Spleen (tissue), 11 donors: Measurements from ENCODE around the gene TTLL6. TPM values are rescaled to one million over a fixed set of nuclear protein-coding genes. Genes with fewer than 3 reads are reported as not detected.

ENCODE experiments used
- DNase-seq: peaks from one replicate; pipeline ENCODE4 v3.0.0-alpha.2; 2020
- H3K27ac ChIP-seq, 8 donors: fragments of 200-600 bp; sonication (generic) in 7 of 8; 1 replicate in 4 of 8; 2 replicates in 4 of 8; pipeline versions ENCODE4 v1.5.0 to v1.8.0; 2016 to 2021; ENCODE audit warnings: inconsistent platforms in 4 of 8, mild to moderate bottlenecking in 4 of 8, moderate library complexity in 1 of 8
- H3K27me3 ChIP-seq, 7 donors: fragments of 200-600 bp; sonication (generic) in 6 of 7; replicated peaks in 1 of 7; 1 replicate in 4 of 7; 2 replicates in 3 of 7; pipeline versions ENCODE4 v1.5.0 to v1.8.0; 2016 to 2021; ENCODE audit warnings: inconsistent platforms in 3 of 7, mild to moderate bottlenecking in 1 of 7
- H3K36me3 ChIP-seq, 6 donors: fragments of 200-600 bp; sonication (generic) in 5 of 6; 1 replicate in 4 of 6; 2 replicates in 2 of 6; pipeline versions ENCODE4 v1.5.0 to v1.8.0; 2016 to 2021; ENCODE audit warnings: inconsistent platforms in 2 of 6
- H3K4me1 ChIP-seq, 6 donors: fragments of 200-600 bp; sonication (generic) in 5 of 6; 1 replicate in 3 of 6; 2 replicates in 3 of 6; pipeline versions ENCODE4 v1.5.0 to v1.8.0; 2016 to 2021; ENCODE audit warnings: inconsistent platforms in 3 of 6
- H3K4me3 ChIP-seq, 8 donors: fragments of 200-600 bp; sonication (generic) in 7 of 8; 1 replicate in 4 of 8; 2 replicates in 4 of 8; pipeline versions ENCODE4 v1.5.0 to v1.8.0; 2016 to 2021; ENCODE audit warnings: inconsistent platforms in 4 of 8, mild to moderate bottlenecking in 4 of 8, moderate library complexity in 2 of 8
- H3K9me3 ChIP-seq, 8 donors: fragments of 200-600 bp; sonication (generic) in 7 of 8; 1 replicate in 4 of 8; 2 replicates in 4 of 8; pipeline versions ENCODE4 v1.5.0 to v1.8.0; 2016 to 2021; ENCODE audit warnings: inconsistent platforms in 4 of 8
- POLR2A ChIP-seq, 3 donors: fragments of 450-650 bp; IDR thresholded peaks; one replicate each; pipeline ENCODE4 v1.5.1; 2017; ENCODE audit warnings: antibody characterized with exemption in 3 of 3, mild to moderate bottlenecking in 1 of 3
- POLR2AphosphoS5 ChIP-seq, 3 donors: sonication (generic); formaldehyde crosslinking; IDR thresholded peaks; one replicate each; pipeline ENCODE4 v1.5.1; 2017; ENCODE audit warnings: antibody characterized with exemption in 3 of 3
- WGBS, 5 donors: extraction: QIAGEN DNeasy Blood & Tissue Kit in 3 of 5; methylation state at CpG; one replicate each; pipeline versions ENCODE4 v1.1.5 to v1.1.7; 2013 to 2018; 5-methylcytosine and 5-hydroxymethylcytosine counted together
- intact Hi-C: fragments of 100-400 bp; cut with DNase I; formaldehyde crosslinking; loops from one replicate; pipeline ENCODE4 v1.15.0; 2023; ENCODE audit warnings: low total_unique reads
- polyA plus RNA-seq, 3 donors: library from polyadenylated mRNA; stranded (reverse); fragments of 200-250 nt; gene quantifications; one replicate each; pipeline ENCODE4 v1.2.1, GENCODE V29; 2013
- total RNA-seq, 7 donors: library from RNA; depleted of rRNA in 3 of 7; stranded (reverse); fragments of >200 nt in 3 of 7; fragmentation: NEBNext Ultra II Directional in 4 of 7; extraction: Animal tissue kit (Norgen Biotek cat#: 25700) in 4 of 7; gene quantifications; one replicate each; pipeline versions ENCODE4 v1.1.0 to v1.2.1, GENCODE V29; 2016 to 2021
- TF ChIP-seq, protein P1 (sequence below), 11 experiments: fragments of 200-600 bp in 7 of 11; fragments of 450-650 bp in 4 of 11; sonication (generic) in 4 of 11; IDR thresholded peaks in 8 of 11; conservative IDR thresholded peaks in 3 of 11; 1 replicate in 7 of 11; 2 replicates in 4 of 11; pipeline versions ENCODE4 v1.4.0 to v1.8.0; 2016 to 2021; ENCODE audit warnings: antibody characterized with exemption in 11 of 11, inconsistent platforms in 4 of 11, mild to moderate bottlenecking in 1 of 11
- donor health status: healthy with polysubstance abuse.
- donor health status: DM: no; HTN: no; CAD: no; lungs with moderate emphysema.
- donor health status: DM: no; HTN: no; CAD: no.
- donor health status: Bipolar disorder and iron deficiency.
- donor health status: healthy.
- donor health status: DM: no; HTN: no; CAD: no.
- donor health status: DM: yes; HTN: yes; CAD: no.

Gene TTLL6
- total and polyA plus RNA-seq, 10 donors: 0.04 TPM; not detected in 9

DNA sequence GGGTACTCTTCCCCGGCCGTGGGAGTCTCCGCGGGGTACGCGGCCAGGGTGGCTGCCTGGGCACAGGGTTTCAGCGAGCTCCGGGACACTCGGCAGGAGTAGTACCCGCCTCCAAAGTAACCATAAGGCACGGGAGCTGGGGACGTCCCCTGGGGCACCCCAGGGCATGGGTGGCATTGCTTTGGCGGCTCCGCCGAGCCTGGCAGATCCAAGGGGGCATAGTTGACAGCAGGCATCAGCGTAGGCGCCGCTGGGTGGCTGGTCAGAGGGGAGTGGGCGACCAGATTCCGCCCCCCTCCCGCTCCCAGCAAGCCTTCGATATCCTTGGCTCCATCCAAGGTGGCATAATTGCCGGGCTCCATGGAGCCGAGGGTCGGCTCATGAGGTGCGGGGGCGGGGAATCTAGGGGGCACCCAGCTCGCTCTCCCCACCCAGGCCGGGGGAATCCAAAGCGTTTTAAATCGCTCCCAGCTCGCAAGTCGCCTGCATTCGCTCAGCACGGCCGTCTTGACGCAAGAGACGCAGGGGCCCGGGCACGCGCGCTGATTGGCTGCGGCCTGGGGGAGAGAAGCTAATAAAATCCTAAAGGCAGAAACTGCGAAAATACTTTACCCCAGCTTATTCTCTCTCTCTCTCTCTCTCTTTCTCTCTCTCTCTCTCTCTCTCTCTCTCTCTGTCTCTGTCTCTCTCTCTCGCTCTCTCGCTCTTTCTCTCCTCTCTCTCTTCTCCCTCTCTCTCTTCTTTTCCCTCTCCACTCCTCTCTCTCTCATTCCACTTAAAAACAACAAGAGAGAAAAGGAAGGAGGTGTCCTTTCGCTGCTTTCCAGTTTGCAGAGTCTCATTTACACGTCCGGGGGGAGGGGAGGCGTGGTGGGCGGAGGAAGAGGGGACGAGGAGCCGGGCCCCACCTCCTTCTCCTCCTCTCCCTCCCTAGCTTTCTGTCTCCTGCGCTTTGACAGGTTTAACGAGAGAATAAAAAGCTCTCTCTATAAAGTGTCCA, 88.5 kb downstream of the TTLL6 start, which contains the start of gene HOXB13:
HOXB13 (minus strand) TSS at position 519 of the 1,000 bp plus-strand sequence; CDS start at position 362, 157 bp downstream.
- H3K27me3 ChIP-seq: peaks cover 21 to 100% (median 99%) of the 10 kb centered on the region in 7 donors
- TF ChIP-seq POLR2A (IDR thresholded peaks at IDR 0.05): no peak
- peaks cover 9 to 60% (median 39%) of the 10 kb centered on the region in 6 donors for H3K4me1 ChIP-seq
- H3K36me3 ChIP-seq: no peaks in the 10 kb centered on the region
- 4 to 8% (median 6%) methylated on average over 40 to 55 of the region's 55 CpGs for WGBS, 5 donors
- H3K9me3 ChIP-seq: no peaks in the 10 kb centered on the region
- intact Hi-C loops: loop anchor here (10.0 kb wide), 2 partner anchors 146 to 874 kb away; partner anchors contain the start of gene SP6
- DNase-seq: no peak
- H3K27ac ChIP-seq: no peak within 1 kb of the TSS
- peak within 1 kb of the TSS in 4 of 8 donors; percentile 7 to 52 (median 14) for H3K4me3 ChIP-seq

DNA sequence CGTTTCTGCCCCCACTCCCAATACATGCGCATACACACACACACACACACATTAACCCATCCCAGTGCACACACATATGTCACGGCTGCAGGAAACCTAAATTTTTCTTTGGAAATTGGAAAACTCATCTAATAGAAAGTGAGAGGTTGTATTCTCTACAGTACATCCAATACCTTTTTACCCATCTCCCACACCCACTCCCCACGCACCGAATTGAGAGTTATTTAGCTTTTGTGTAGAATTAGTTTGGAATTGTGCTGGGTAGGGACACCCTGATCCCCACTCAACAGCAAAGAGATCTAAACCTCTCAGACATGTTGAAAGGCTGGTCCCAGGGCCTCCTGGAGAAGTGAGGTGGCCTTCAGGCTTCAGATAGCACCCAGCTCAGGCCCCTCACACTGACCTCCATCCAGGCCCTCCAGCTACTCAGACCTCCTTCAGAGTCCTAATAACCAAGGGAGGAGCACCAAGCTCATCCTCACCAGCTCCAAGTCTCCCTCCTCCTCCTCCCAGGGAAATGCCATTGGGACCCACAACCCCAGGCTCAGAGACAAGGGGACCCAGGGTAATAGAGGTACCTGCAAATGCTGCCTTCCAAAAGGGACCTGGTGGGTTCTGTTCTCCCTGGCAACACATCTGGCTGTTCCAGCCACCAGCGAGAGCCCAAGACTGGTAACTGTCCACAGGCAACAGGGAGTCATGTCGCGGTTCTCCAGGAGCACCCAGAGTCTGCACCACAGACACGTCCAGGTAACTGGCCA, 89.4 kb downstream of the TTLL6 start:
- no peak overlapping the region for H3K4me3 ChIP-seq
- no peaks in the 10 kb centered on the region for H3K36me3 ChIP-seq
- no peak for DNase-seq
- intact Hi-C loops: loop anchor here (10.0 kb wide), 2 partner anchors 147 to 873 kb away; partner anchors contain the start of gene SP6
- no peaks in the 10 kb centered on the region for H3K9me3 ChIP-seq
- no peak overlapping the region for H3K27ac ChIP-seq
- TF ChIP-seq POLR2AphosphoS5 (IDR thresholded peaks at IDR 0.05) (no peak), POLR2A (IDR thresholded peaks at IDR 0.05) (no peak)
- TF ChIP-seq, protein P1, sequence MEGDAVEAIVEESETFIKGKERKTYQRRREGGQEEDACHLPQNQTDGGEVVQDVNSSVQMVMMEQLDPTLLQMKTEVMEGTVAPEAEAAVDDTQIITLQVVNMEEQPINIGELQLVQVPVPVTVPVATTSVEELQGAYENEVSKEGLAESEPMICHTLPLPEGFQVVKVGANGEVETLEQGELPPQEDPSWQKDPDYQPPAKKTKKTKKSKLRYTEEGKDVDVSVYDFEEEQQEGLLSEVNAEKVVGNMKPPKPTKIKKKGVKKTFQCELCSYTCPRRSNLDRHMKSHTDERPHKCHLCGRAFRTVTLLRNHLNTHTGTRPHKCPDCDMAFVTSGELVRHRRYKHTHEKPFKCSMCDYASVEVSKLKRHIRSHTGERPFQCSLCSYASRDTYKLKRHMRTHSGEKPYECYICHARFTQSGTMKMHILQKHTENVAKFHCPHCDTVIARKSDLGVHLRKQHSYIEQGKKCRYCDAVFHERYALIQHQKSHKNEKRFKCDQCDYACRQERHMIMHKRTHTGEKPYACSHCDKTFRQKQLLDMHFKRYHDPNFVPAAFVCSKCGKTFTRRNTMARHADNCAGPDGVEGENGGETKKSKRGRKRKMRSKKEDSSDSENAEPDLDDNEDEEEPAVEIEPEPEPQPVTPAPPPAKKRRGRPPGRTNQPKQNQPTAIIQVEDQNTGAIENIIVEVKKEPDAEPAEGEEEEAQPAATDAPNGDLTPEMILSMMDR (IDR thresholded peaks at IDR 0.05 in 8 of 11, conservative IDR thresholded peaks at IDR 0.05 in 3 of 11): no peak
- H3K27me3 ChIP-seq: peaks cover 21 to 100% (median 99%) of the 10 kb centered on the region in 7 donors
- 28 to 49% (median 35%) methylated on average over 9 of the region's 9 CpGs for WGBS, 5 donors
- H3K4me1 ChIP-seq: peaks cover 12 to 60% (median 42%) of the 10 kb centered on the region in 6 donors

DNA sequence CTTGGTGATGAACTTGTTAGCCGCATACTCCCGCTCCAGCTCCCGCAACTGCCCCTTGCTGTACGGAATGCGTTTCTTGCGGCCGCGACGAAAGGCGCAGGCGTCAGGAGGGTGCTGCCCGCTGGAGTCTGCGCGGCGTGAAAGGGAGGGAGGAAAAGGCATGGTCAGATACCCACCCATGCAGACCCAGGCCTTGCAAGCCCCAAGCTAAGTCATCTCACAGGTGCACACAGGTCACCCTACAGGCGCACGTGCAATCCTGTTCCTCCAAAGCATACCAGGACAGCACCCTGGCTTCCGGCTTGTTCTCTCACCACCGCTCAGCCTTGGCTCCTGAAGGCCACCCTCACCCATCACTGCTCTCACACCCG, 90.1 kb downstream of the TTLL6 start:
- WGBS, 5 donors: 9 to 30% (median 16%) methylated on average over 20 of the region's 20 CpGs
- peaks cover 21 to 100% (median 99%) of the 10 kb centered on the region in 7 donors for H3K27me3 ChIP-seq

DNA sequence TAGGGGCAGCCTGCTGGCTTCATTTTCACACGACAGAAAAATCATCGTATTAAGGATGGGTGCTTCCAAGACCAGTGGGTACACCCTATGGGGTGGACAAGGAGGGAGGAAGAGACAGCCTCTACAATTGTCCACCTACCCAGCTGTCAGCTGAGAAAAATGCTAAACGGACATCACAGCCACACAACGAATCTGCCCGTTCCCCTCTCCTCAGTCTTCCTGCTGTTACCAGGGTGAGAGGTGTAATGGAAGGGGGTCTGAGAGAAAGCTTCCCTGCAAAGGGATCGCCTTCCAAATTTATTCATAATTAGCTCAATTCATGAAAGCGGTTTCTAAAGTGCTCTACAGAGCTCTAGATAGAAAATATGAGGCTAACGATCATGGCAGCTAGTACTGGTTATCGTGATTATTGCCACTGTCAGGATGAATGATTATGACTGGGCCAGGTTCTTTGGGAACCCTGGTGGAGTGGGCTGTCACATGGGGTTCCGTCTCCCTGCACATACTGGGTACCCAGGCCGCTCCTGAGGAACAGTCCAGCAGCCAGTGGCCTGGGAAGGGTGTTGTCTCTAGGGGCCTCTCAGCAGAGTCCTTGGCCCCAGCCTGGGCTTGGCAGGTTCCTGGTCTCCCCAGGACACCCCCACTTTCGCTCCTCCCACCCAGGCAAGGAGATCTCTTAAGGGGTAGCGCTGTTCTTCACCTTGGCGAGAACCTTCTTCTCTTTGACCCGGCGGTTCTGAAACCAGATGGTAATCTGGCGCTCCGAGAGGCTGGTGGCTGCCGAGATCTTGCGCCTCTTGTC, 90.7 kb downstream of the TTLL6 start:
- Histone ChIP-seq H3K27me3 (peaks cover 22 to 100% (median 100%) of the 10 kb centered on the region in 7 donors), H3K4me1 (peaks cover 12 to 61% (median 45%) of the 10 kb centered on the region in 6 donors), H3K36me3 (no peaks in the 10 kb centered on the region), H3K4me3 (no peak overlapping the region), H3K9me3 (no peaks in the 10 kb centered on the region), H3K27ac (no peak overlapping the region)
- intact Hi-C loops: loop anchor here (10.0 kb wide), 2 partner anchors 148 to 872 kb away; partner anchors contain the start of gene SP6
- WGBS, 5 donors: 9 to 25% (median 16%) methylated on average over 20 of the region's 20 CpGs
- no peak for DNase-seq
- TF ChIP-seq POLR2AphosphoS5 (IDR thresholded peaks at IDR 0.05) (no peak), POLR2A (IDR thresholded peaks at IDR 0.05) (no peak)
- TF ChIP-seq, protein P1 (IDR thresholded peaks at IDR 0.05 in 8 of 11, conservative IDR thresholded peaks at IDR 0.05 in 3 of 11): no peak

More for the DNA sequence above, 90.1 kb downstream of the TTLL6 start:
- no peak overlapping the region for H3K4me3 ChIP-seq
- no peaks in the 10 kb centered on the region for H3K9me3 ChIP-seq
- peaks cover 12 to 61% (median 45%) of the 10 kb centered on the region in 6 donors for H3K4me1 ChIP-seq
- TF ChIP-seq POLR2AphosphoS5 (IDR thresholded peaks at IDR 0.05): no peak
- intact Hi-C loops: loop anchor here (10.0 kb wide), 2 partner anchors 148 to 872 kb away; partner anchors contain the start of gene SP6
- no peak overlapping the region for H3K27ac ChIP-seq
- no peak for DNase-seq
- no peaks in the 10 kb centered on the region for H3K36me3 ChIP-seq
